C4-2B (cell line): ENCODE results near the gene AHSG.

Experiments used
- H3K27ac ChIP-seq: fragments of 450-650 bp; 2 replicates; pipeline ENCODE4 v1.5.1; 2017
- ZFX ChIP-seq: fragments of 450-650 bp; IDR thresholded peaks from 2 replicates; pipeline ENCODE4 v1.6.1; 2017
- TF ChIP-seq, protein P1 (sequence below): fragments of 450-650 bp; conservative IDR thresholded peaks from 2 replicates; pipeline ENCODE4 v1.5.1; 2017; ENCODE audit warnings: mild to moderate bottlenecking

The AHSG gene, protein sequence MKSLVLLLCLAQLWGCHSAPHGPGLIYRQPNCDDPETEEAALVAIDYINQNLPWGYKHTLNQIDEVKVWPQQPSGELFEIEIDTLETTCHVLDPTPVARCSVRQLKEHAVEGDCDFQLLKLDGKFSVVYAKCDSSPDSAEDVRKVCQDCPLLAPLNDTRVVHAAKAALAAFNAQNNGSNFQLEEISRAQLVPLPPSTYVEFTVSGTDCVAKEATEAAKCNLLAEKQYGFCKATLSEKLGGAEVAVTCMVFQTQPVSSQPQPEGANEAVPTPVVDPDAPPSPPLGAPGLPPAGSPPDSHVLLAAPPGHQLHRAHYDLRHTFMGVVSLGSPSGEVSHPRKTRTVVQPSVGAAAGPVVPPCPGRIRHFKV

DNA sequence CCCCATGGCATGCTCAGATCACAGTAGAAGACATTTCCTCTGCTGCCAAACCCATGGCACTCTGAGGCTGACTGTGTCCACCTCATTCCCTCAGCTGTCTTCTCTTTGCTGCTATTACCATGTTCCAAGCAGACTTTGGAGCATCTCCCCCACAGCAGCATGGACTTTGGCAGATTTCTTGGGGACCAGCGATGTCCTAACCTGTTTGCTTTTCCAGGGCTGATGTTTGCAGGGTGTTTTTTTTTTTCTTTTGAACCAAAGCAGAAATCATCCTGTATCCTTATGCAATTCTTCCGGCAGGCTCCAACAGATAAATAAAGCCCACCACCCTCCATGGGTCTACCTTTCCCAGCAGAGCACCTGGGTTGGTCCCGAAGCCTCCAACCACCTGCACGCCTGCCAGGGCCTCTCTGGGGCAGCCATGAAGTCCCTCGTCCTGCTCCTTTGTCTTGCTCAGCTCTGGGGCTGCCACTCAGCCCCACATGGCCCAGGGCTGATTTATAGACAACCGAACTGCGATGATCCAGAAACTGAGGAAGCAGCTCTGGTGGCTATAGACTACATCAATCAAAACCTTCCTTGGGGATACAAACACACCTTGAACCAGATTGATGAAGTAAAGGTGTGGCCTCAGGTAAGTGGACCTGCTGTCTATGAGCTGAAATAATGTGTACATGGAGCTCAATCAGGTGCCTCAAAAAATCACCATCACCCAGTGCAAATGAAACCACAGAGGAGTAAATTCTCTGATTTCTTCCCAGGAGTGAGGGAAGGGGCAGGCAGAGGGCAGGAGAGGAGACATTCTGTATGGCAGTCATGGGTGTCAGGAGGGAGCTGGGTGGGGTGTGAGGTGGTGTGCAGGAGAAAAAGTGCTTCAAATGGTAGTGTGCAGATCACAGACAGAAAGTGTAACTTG lies at the start of gene AHSG:
TSS of gene AHSG (plus strand) at position 340 of the 916 bp plus-strand sequence. CDS start at position 422, 82 bp downstream.
- no peak within 1 kb of the TSS for H3K27ac ChIP-seq
- TF ChIP-seq, protein P1, sequence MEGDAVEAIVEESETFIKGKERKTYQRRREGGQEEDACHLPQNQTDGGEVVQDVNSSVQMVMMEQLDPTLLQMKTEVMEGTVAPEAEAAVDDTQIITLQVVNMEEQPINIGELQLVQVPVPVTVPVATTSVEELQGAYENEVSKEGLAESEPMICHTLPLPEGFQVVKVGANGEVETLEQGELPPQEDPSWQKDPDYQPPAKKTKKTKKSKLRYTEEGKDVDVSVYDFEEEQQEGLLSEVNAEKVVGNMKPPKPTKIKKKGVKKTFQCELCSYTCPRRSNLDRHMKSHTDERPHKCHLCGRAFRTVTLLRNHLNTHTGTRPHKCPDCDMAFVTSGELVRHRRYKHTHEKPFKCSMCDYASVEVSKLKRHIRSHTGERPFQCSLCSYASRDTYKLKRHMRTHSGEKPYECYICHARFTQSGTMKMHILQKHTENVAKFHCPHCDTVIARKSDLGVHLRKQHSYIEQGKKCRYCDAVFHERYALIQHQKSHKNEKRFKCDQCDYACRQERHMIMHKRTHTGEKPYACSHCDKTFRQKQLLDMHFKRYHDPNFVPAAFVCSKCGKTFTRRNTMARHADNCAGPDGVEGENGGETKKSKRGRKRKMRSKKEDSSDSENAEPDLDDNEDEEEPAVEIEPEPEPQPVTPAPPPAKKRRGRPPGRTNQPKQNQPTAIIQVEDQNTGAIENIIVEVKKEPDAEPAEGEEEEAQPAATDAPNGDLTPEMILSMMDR: no peak
- no peak for TF ChIP-seq ZFX

DNA sequence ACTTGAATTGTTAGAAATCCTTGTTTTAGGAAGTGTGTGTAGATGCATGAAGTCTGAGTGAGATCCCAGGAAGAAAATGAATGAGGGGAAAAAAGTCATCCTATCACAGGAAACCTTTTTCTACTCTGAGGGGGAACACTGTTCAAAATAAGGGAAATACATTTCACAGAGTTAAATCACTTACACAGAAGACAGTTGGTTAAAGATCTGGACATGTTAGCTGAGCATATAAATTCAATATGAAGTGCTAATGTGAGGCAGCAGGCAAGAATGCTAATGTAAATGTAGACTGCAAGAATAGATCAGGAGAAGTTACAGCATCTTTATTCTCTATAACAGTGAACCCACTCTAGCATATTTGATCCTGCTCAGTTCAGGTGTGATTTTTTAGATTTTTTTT lies 48.3 kb upstream of the AHSG start:
- TF ChIP-seq, protein P1: no peak
- TF ChIP-seq ZFX: no peak
- H3K27ac ChIP-seq: no peak overlapping the region

DNA sequence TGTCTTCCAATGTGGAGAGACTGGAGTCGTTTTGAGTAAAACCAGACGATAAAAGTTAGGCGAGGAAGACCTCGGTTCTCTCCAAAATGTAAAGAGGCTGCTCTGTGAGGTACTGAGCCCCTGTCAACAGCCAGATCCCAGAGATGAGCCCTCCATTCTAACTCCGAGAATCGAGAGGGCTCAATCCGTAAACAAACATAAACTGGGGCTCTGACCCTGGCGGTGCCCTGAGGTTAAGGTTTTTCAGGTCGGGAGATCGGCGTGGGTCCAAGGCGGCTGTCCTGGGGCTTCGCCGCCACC lies 46.1 kb upstream of the AHSG start:
- no peak for TF ChIP-seq ZFX
- TF ChIP-seq, protein P1: no peak; the same call in 1 of the 2 replicates
- peak overlapping the region; percentile 93 for H3K27ac ChIP-seq

GRCh38 chr3:186567072-186567921 lies 45.6 kb upstream of the AHSG start, which contains the start of gene TBCCD1:
Gene TBCCD1 (minus strand): TSS chr3:186567339. CDS start chr3:186564329, 3,010 bp downstream.
- TF ChIP-seq ZFX: peak; percentile 4; the same call in 1 of the 2 replicates
- TF ChIP-seq, protein P1: no peak
- peak within 1 kb of the TSS; percentile 93 for H3K27ac ChIP-seq

DNA sequence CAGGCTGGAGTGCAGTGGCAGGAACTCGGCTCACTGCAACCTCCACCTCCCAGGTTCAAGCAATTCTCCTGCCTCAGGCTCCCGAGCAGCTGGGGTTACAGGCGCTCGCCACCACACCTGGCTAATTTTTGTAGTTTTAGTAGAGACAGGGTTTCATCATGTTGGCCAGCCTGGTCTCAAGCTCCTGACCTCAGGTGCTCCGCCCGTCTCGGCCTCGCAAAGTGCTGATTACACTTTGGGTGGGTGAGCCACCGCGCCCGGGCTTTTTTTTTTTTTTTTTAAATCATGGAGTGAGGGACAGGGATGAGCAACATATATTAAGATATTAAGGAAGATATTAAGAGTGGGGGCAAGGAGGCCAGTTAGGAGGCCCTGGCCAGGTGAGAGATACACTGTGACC lies 43.5 kb upstream of the AHSG start:
- H3K27ac ChIP-seq: peak overlapping the region; percentile 78

- TF ChIP-seq, protein P1: no peak
- no peak for TF ChIP-seq ZFX
- H3K27ac ChIP-seq: peak overlapping the region; percentile 78
These were observed 43.1 kb upstream of the AHSG start for GRCh38 chr3:186569779-186570095.

DNA sequence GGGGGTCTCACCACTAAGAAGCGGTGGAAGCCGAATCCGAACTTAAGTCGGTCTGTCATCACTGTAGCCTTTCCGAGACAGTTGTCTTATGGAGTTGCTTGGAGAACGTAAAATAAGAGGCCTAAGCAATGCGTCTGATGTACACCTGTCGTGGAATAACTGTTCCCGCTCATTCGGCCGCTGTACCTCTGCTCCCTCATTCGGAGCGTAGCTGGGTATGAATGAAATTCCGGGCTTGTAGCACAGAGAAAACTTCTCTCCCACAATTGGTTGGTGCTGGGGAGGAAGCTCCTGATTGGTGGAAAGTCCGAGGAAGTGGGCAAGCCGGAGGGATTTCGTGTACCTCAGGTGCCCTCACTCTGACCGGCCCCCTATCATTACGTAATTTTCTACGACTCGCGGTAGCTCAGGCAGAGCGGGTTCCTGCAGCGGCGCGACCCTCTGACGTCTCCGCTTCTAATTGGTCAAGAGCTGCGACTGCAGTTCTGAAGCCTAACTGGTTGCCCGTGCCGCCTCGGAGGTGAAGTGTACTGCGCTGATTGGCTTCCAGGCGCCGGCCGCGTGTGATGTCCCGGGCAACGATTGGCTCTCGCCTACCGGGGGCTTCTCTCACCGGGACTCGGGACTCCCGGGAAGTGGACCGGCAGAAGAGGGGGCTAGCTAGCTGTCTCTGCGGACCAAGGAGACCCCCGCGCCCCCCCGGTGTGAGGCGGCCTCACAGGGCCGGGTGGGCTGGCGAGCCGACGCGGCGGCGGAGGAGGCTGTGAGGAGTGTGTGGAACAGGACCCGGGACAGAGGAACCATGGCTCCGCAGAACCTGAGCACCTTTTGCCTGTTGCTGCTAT lies 42.5 kb upstream of the AHSG start, which contains the start of gene DNAJB11:
TSS of gene DNAJB11 (plus strand) at position 625 of the 845 bp plus-strand sequence. CDS start at position 803, 178 bp downstream.
- TF ChIP-seq, protein P1: no peak
- no peak for TF ChIP-seq ZFX
- peak within 1 kb of the TSS; percentile 78 for H3K27ac ChIP-seq
